Measurements from ENCODE around the gene CRIP2. TPM values are rescaled to one million over a fixed set of nuclear protein-coding genes. Genes with fewer than 3 reads are reported as not detected.

The CRIP2 gene
- total and polyA plus RNA-seq, 2 of the 13 experiments (the other 11 are each of a cell fraction or from before 2014, with no cell fraction given): 31.6 to 37.9 TPM

- TF ChIP-seq ZNF318 (CRISPR knock-in tag; IDR thresholded peaks at IDR 0.05) (no peak), ARNTL (CRISPR knock-in tag; IDR thresholded peaks at IDR 0.05) (0 out of 2 replicates have a peak, but pooled peaks have one; percentile 25), HCFC1 (IDR thresholded peaks at IDR 0.05; ENCODE audit: low read depth, low read length) (no peak), PAWR (CRISPR knock-in tag; IDR thresholded peaks at IDR 0.05; ENCODE audit: borderline replicate concordance) (no peak), U2AF1 (optimal IDR thresholded peaks at IDR 0.05; ENCODE audit: low read depth, low read length) (no peak), ZNF17 (CRISPR knock-in tag; IDR thresholded peaks at IDR 0.05) (no peak), KDM5A (IDR thresholded peaks at IDR 0.05; ENCODE audit: borderline replicate concordance, low read length) (no peak), NFKBIZ (CRISPR knock-in tag; IDR thresholded peaks at IDR 0.05) (no peak), MIER3 (CRISPR knock-in tag; IDR thresholded peaks at IDR 0.05; ENCODE audit: borderline replicate concordance) (no peak), SSRP1 (CRISPR knock-in tag; IDR thresholded peaks at IDR 0.05) (no peak), ZNF781 (CRISPR knock-in tag; IDR thresholded peaks at IDR 0.05; ENCODE audit: borderline replicate concordance, not compliant biosample characterization) (no peak), ZNF557 (CRISPR knock-in tag; IDR thresholded peaks at IDR 0.05) (no peak), IKZF5 (CRISPR knock-in tag; IDR thresholded peaks at IDR 0.05) (no peak), ZC3H13 (CRISPR knock-in tag; IDR thresholded peaks at IDR 0.05) (no peak), TRAFD1 (CRISPR knock-in tag; IDR thresholded peaks at IDR 0.05; ENCODE audit: borderline replicate concordance) (no peak), DNMT3B (CRISPR knock-in tag; conservative IDR thresholded peaks at IDR 0.05) (no peak), MIXL1 (CRISPR knock-in tag; IDR thresholded peaks at IDR 0.05) (no peak), PCBP2 (optimal IDR thresholded peaks at IDR 0.05; ENCODE audit: low read depth, low read length, poor library complexity, severe bottlenecking) (no peak), RCOR2 (CRISPR knock-in tag; IDR thresholded peaks at IDR 0.05) (no peak), CREBL2 (CRISPR knock-in tag; IDR thresholded peaks at IDR 0.05; ENCODE audit: borderline replicate concordance) (no peak), NR2C2 (CRISPR knock-in tag; IDR thresholded peaks at IDR 0.05; ENCODE audit: borderline replicate concordance) (peak; percentile 37; the same call in 1 of the 2 replicates)
Measured at GRCh38 chr14:105527381-105527825, 52.8 kb downstream of the CRIP2 start (continued).

All from HepG2 (cell line).